Fibroblast of skin of right quadriceps (primary cell): Measurements from ENCODE around the gene MCC.

ENCODE experiments used
- DNase-seq: peaks from one replicate; pipeline ENCODE4 v3.0.0-alpha.2; 2013

The MCC gene

DNA sequence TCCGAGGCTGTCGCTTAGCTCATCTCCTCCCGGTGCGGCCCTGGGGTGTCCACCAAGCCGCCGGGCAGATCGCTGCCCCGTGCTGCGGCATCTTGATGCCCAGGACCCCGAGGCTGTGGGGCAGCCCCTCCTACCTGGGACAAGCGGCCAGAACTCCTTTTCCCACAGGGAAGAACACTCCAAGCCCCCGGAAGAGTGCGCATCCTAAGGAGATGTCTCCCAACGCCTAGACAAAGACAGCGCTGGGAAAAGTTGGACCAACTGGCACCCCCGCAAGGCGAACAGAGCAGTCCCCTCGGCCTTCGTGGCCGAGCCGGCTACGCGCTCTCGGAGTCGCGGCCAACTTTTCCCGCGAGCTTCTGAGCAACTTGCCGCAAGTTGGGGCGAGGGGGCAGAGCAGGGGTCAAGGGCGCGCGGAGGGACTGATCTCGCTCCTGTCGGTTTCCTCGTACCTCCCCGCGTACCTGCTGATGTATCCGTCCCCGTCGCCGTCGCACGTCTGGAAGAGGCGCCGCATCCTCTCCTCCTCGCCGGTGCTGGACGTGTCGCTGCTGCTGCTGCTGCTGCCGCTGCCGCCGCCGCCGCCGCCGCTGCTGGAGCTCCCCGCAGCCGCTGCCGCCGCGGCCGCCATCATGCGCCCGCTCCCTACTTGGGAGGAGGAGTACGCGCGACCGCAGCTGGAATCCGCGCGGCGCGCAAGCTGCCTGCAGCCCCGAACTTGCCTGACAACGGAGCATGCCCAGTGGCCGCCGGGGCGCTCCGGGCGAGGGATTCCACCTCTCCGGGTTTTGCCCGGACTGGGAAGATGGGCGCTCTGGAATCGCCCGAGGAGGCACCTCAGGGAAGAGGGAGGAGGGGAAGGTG is at the start of gene MCC:
Gene MCC, minus strand, starts transcription at position 673 of the 864 bp plus-strand sequence.
- peak; percentile 90 for DNase-seq

DNA sequence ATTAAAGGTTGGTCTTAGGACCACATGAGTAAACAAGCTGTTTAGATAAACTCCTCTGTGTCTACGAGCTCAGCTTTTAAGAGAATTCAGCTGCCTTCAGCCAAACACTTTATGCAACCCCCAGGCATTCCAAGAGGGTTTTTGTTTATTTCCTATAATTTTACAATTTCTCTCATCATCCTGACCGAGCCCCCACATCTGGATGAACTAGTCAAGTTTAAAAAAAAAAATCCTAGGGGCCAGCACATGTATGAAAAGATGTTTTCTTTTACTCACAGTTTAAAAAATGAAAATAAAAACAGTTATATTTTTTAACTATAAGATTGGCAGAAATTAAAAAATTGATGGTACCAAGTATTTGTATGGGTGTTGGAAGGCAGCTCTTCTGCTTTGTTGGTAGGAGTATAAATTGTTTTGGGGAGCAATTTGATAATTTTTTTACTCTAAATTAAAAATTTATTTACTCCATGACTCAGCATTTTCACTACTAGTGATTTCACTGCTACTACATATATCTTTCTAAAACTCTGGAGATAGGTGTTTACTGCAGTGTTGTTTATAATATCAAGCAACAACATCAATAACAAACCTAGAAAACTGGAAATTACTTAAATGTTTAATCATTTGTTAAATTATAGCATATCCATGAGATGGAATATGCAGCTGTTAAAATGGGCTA is 43.4 kb upstream of the MCC start:
- DNase-seq, result no peak

GRCh38 chr5:113527746-113528145 is 39.5 kb upstream of the MCC start:
- no peak for DNase-seq

GRCh38 chr5:113526421-113526820 is 38.2 kb upstream of the MCC start:
- DNase-seq, result no peak

DNA sequence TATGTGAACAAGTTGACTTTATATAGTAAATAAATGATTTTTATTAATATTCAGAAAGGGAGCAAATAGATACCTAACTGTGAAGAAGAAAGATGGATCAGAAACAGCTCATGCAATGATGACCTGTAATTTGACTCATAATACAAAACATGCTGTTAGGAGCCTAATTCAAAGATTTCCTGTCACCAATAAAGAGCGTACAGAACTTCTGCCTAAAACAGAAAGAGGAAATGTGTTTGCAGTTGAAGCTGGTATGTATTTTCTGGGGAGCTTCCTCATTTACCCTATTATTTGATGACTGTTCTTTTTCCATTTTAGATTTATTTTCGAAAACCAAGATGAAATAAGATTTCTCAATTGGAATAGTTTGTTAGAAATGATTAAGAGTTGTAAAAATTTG is 36.7 kb upstream of the MCC start:
- DNase-seq, result peak; percentile 15

DNA sequence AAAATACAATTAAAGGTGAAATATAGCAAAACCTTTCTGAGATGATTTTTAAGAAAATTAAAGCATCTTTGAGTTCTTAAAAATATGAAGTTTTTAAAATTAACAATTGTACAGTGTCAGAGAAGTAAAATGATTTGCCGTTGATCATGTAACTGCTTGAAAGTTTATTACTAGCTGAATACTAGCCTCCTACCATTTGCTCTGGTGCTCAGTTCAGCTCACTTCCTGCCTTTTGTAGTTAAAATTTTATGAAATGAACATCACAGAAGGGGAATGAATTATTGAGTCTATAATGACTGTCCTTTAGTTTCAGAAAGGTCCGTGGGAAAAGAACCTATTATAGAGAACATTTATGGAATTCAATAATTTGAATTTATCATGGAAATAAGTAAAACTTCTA is 34.9 kb upstream of the MCC start:
- no peak for DNase-seq

GRCh38 chr5:113520899-113521298 is 32.6 kb upstream of the MCC start:
- DNase-seq, result no peak

GRCh38 chr5:113520429-113520828 is 32.2 kb upstream of the MCC start:
- peak; percentile 29 for DNase-seq

DNA sequence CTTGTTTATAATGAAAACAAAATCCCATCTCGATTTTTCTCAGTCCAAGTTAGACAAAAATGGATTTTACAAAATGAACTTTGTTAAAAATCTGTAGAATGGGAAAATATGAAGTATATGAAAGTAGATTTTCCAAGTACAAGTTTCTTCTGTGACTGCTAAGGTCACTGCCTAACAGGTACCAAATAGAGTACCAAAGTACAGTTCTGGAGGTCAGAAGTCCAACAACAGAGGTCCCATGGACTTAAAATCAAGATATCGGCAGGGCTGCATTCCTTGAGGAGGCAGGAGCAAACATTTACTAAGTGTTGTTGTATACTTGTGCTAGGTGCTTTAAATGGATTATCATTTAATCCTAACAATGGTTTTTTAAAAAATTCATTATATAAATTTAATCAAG is 31.2 kb upstream of the MCC start:
- DNase-seq, result no peak

GRCh38 chr5:113518884-113519283 is 30.6 kb upstream of the MCC start:
- DNase-seq, result no peak

- DNase-seq, result no peak
These were observed 26.0 kb upstream of the MCC start for GRCh38 chr5:113514289-113514635.

DNA sequence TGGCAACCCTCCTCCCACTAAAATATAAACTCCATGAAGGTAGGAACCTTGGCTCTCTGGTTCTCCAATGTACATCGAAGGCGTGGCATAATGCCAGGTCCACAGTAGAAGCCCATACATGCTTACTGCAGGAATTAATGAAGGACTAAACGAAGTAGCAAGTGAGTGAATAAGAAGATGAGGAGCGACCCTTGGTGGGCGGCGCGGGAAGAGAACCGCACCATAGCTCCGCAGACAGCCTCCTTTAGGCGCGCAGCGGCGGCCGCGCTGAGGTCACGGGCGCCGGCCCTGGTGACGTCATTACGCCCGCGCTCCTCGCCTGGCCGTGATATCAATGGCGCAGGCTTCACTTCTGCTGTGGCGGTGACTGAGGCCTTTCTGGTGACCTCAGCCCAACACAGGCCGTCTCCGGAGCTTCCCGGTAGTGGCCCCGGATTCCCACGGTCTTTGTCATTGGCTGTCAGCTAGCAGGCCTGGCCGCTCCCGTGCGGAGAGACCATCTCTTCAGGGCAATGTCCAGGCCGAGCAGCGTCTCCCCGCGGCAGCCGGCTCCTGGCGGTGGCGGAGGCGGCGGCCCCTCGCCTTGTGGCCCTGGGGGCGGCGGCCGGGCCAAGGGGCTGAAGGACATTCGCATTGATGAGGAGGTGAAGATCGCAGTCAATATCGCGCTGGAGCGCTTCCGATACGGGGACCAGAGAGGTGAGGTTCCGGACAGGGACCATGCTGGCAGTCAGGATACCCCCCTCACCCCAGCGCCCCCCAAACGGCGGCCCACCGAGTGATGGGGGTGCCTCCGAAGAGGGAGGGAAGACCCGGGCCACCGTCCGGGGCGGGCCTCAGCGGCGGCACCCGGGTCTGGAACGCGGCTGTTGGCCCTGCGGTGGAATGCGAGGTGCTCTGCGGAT is 25.4 kb upstream of the MCC start, which contains the start of gene YTHDC2:
Gene YTHDC2, plus strand, starts transcription at position 311 of the 905 bp plus-strand sequence. Its CDS starts 202 bp downstream, at position 513.
- peak; percentile 86 for DNase-seq

GRCh38 chr5:113512341-113512740 is 24.1 kb upstream of the MCC start:
- DNase-seq, result no peak

- peak; percentile 44 for DNase-seq
These were observed 22.7 kb upstream of the MCC start for GRCh38 chr5:113510836-113511451.

DNA sequence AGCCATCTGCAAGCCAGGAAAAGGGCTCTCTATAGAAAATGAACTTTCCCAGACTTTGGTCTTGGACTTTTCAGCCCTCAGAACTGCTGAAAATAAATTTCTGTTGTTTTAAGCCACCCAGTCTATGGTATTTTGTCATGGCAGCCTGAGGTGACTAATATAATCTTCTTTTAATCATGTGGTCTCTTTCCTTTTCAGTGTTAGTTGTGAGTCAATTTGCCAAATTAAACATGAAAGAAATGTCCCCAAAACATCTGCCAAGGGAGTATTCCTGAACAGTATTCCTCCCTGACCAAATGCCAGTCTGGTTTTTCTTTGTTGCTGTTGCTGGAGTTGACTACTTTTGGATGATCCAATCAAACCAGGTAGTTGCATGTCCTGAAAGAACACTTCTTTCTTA is 20.5 kb upstream of the MCC start:
- DNase-seq, result no peak

DNA sequence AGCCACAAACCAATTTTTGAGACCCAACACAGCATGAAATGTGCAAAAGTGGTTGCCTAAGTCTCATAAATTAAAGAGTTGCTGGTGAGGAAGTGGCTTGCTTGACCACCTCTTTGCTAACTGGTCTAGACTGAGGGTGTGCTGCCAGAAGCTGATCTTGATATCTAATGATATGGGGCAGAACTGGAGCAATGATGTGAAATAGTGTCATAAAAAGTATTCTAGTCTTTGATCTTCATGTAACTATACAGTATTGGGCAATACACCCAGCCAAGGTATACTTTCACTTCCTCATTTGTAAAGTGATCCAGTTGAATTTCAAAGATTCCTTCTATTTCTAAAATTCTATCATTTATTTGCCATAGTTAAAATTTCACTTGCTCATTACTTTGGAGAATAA is 19.3 kb upstream of the MCC start:
- DNase-seq, result no peak

DNA sequence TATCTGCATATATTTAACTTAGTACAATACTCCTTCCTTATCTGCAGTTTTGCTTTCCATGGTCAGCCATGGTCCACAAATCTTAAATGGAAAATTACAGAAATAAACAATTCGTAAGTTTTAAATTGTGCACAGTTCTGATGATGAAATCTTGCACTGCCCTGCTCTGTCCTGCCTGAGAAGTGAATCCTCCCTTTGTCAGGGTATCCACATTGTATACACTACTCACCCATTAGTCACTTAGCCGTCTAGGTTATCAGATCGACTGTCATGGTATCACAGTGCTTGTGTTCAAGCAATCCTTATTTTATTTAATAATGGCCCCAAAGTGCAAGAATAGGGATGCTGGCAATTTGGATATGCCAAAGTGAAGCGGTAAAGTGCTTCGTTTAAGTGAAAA is 16.9 kb upstream of the MCC start:
- DNase-seq, result no peak

DNA sequence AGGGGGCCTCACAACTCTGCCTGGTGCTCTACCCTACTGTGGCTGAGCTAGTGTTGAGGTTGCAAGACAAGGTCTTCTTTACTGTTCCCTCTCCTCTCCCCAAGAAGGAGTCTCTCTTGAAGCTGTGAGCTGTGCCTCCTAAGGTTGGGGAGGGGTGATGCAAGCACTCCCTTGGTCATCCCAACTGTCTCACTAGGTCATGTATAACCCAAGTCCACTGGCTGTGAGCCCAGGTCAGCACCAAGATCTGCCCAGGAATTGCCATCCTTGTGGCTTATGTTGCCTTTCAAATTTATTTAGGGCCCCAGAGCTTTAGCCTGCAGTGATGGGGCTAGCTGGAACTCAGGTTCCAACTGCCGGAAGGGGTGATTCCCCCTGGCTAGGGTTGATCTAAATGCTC is 14.9 kb upstream of the MCC start:
- DNase-seq, result no peak

GRCh38 chr5:113502073-113502472 is 13.8 kb upstream of the MCC start:
- DNase-seq, result no peak

- peak; percentile 31 for DNase-seq
These were observed 7.2 kb upstream of the MCC start for GRCh38 chr5:113495422-113495841.

DNA sequence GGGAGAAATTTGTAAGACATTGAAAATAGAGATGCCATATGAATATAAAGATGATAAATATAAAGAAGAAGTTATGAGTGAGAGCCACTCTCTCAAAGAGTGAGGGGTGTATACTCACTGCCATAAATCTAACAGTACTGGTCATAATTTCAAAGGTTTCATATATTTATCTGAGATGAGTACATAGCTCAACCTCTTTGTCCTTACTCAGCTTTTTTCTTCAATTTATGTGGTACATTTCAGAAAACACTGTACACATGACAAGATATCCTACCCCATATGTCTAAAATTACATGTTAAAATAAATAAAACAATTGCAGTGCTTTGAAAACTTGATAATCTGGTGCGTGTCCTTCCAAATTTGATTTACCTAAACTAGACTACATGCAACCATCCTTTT is 5.2 kb upstream of the MCC start:
- no peak for DNase-seq

- no peak for DNase-seq
These were observed 2.8 kb upstream of the MCC start for GRCh38 chr5:113491022-113491421.

DNA sequence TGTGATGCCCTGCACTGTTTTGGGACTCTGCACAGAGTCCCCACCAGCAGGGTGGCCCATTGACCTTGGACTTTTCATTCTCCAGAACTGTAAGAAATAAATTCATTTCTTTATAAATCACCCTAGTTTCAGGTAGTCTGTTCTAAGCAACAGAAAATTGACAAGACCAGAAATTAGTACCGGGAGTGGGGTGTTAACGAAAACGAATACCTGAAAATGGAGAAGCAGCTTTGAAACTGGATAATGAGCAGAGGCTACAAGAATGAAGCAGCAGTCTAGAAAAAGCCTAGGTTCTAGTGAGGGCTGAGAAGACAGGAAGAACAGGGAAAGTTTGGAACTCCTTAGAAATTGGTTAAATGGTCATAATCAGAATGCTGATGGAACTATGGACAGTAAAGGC is 2.1 kb upstream of the MCC start:
- no peak for DNase-seq
